Measurements from ENCODE around the gene TMEM245. TPM values are rescaled to one million over a fixed set of nuclear protein-coding genes. Genes with fewer than 3 reads are reported as not detected.

Gene TMEM245
- total RNA-seq, 4 donors from 2014 or later: 45.7 to 121 (median 71.4) TPM

- Histone ChIP-seq H3K36me3 (peaks cover 0 to 26% of the 10 kb centered on the region in 2 donors), H3K4me1 (no peaks in the 10 kb centered on the region), H3K27ac (no peak overlapping the region), H3K4me3 (no peak overlapping the region), H3K27me3 (no peaks in the 10 kb centered on the region), H3K9me3 (no peaks in the 10 kb centered on the region)
- TF ChIP-seq POLR2A (IDR thresholded peaks at IDR 0.05) (no peak), CTCF (IDR thresholded peaks at IDR 0.05 in 4 of 5, conservative IDR thresholded peaks at IDR 0.05 in 1 of 5) (no peak)
- in situ Hi-C loops (cut with MboI; ENCODE audit: low sequenced_read_pairs in 4 of 4) (no loop called here), intact Hi-C loops (cut with DNase I; ENCODE audit: low total_unique reads) (loop anchor here (5.0 kb wide), 1 partner anchor 49 kb away; no protein-coding TSS in a partner anchor)
- DNase-seq (no peak), ATAC-seq (peak in 1 of 2 donors; percentile 39)
These were observed 33.5 kb downstream of the TMEM245 start for GRCh38 chr9:109086221-109086620.

DNA sequence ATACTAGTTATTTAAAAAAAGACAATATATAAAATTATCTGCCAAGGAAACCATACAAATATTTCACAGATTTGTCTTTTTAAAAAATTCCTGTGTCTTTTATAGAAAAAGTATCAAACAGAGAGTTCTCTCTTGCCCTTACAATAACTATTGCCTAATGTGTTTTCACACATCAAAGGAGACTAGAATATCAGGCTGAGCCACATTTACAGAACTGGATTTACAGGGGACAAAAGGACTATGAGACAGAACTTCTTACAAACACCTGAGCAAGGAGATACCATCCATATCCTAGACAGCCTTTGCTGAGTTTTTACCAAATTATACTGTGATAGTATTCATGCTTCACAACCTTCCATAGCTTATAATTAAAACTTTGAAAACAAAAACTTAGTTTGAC is 34.2 kb downstream of the TMEM245 start:
- intact Hi-C loops (cut with DNase I; ENCODE audit: low total_unique reads): loop anchor here (5.0 kb wide), 1 partner anchor 48 kb away; no protein-coding TSS in a partner anchor
- in situ Hi-C loops (cut with MboI; ENCODE audit: low sequenced_read_pairs in 4 of 4): no loop called here
- Histone ChIP-seq H3K36me3 (peaks cover 0 to 24% of the 10 kb centered on the region in 2 donors), H3K27me3 (no peaks in the 10 kb centered on the region), H3K9me3 (no peaks in the 10 kb centered on the region), H3K4me3 (no peak overlapping the region), H3K4me1 (no peaks in the 10 kb centered on the region), H3K27ac (no peak overlapping the region)
- TF ChIP-seq POLR2A (IDR thresholded peaks at IDR 0.05): no peak
- ATAC-seq (no peak), DNase-seq (no peak)

DNA sequence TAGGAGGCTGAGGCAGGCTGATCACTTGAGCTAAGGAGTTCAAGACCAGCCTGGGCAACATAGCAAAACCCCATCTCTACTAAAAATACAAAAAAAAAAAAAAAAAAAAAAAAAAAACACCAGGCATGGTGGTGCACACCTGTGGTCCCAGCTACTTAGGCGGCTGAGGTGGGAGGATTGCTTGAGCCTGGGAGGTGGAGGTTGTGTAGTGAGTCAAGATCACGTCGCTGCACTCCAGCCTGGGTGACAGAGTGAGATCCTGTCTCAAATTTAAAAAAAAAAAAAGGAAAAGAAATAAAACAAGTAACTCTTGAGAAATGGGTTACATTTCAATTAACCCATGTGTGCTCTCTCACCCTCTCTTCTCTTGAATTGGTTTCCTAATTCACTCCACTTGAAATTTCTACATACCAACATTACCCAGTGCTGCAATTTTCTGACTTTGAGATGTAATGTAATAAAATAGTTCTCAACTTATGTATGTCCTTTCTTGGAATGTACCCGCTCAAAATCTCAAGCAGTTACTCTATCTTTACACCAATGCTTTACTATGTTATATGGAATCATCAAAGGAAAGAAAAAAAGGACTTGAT is 35.8 kb downstream of the TMEM245 start:
- in situ Hi-C loops (cut with MboI; ENCODE audit: low sequenced_read_pairs in 4 of 4) (no loop called here), intact Hi-C loops (cut with DNase I; ENCODE audit: low total_unique reads) (no loop called here)
- no peak for DNase-seq
- H3K27me3 ChIP-seq: no peaks in the 10 kb centered on the region
- no peak overlapping the region for H3K4me3 ChIP-seq
- no peak for TF ChIP-seq CTCF (IDR thresholded peaks at IDR 0.05 in 4 of 5, conservative IDR thresholded peaks at IDR 0.05 in 1 of 5)
- no peak for TF ChIP-seq POLR2A (IDR thresholded peaks at IDR 0.05)
- no peak for ATAC-seq
- no peak overlapping the region for H3K27ac ChIP-seq
- peaks cover 0 to 21% of the 10 kb centered on the region in 2 donors for H3K36me3 ChIP-seq
- H3K4me1 ChIP-seq: no peaks in the 10 kb centered on the region
- H3K9me3 ChIP-seq: no peaks in the 10 kb centered on the region

- Histone ChIP-seq H3K36me3 (peaks cover 0 to 28% of the 10 kb centered on the region in 2 donors), H3K4me1 (no peaks in the 10 kb centered on the region), H3K27me3 (no peaks in the 10 kb centered on the region), H3K27ac (no peak overlapping the region), H3K9me3 (no peaks in the 10 kb centered on the region), H3K4me3 (no peak overlapping the region)
- in situ Hi-C loops (cut with MboI; ENCODE audit: low sequenced_read_pairs in 4 of 4) (no loop called here), intact Hi-C loops (cut with DNase I; ENCODE audit: low total_unique reads) (no loop called here)
- TF ChIP-seq POLR2A (IDR thresholded peaks at IDR 0.05) (no peak), CTCF (IDR thresholded peaks at IDR 0.05 in 4 of 5, conservative IDR thresholded peaks at IDR 0.05 in 1 of 5) (no peak)
- ATAC-seq (no peak), DNase-seq (no peak)
These were observed 36.6 kb downstream of the TMEM245 start for GRCh38 chr9:109083141-109083540.

- peaks cover 0 to 33% of the 10 kb centered on the region in 2 donors for H3K36me3 ChIP-seq
These were observed 37.6 kb downstream of the TMEM245 start for GRCh38 chr9:109082091-109082620.

More at GRCh38 chr9:109082091-109082620, 37.6 kb downstream of the TMEM245 start:
- H3K27ac ChIP-seq: no peak overlapping the region
- H3K4me3 ChIP-seq: no peak overlapping the region
- DNase-seq (no peak), ATAC-seq (no peak)
- no peak for TF ChIP-seq POLR2A (IDR thresholded peaks at IDR 0.05)
- TF ChIP-seq CTCF (IDR thresholded peaks at IDR 0.05 in 4 of 5, conservative IDR thresholded peaks at IDR 0.05 in 1 of 5): no peak
- no peaks in the 10 kb centered on the region for H3K9me3 ChIP-seq
- in situ Hi-C loops (cut with MboI; ENCODE audit: low sequenced_read_pairs in 4 of 4) (no loop called here), intact Hi-C loops (cut with DNase I; ENCODE audit: low total_unique reads) (no loop called here)
- H3K4me1 ChIP-seq: no peaks in the 10 kb centered on the region
- H3K27me3 ChIP-seq: no peaks in the 10 kb centered on the region

Measured in gastrocnemius medialis (tissue), 4 donors.